ENCODE data around the gene PATE2.

DNA sequence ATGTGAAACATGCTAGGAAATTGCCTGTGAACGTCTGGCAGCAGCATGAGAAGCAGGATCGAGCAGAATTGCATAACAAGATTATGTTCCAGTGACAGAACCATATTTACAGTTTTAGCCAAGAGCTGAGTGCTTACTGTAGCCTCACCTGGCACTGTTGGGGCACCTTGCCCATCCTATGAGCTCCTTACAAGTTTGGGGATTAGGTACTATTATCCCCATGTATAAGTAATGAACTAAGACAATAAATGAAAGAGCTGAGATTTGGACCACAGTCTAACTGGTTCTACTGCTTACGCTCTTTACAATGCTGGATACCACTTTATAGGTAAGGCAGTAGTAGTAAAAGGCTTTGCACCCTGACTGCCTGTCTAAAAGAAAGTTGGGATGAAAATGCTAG lies 49.7 kb downstream of the PATE2 start:
- TF ChIP-seq, protein P1, sequence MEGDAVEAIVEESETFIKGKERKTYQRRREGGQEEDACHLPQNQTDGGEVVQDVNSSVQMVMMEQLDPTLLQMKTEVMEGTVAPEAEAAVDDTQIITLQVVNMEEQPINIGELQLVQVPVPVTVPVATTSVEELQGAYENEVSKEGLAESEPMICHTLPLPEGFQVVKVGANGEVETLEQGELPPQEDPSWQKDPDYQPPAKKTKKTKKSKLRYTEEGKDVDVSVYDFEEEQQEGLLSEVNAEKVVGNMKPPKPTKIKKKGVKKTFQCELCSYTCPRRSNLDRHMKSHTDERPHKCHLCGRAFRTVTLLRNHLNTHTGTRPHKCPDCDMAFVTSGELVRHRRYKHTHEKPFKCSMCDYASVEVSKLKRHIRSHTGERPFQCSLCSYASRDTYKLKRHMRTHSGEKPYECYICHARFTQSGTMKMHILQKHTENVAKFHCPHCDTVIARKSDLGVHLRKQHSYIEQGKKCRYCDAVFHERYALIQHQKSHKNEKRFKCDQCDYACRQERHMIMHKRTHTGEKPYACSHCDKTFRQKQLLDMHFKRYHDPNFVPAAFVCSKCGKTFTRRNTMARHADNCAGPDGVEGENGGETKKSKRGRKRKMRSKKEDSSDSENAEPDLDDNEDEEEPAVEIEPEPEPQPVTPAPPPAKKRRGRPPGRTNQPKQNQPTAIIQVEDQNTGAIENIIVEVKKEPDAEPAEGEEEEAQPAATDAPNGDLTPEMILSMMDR (IDR thresholded peaks at IDR 0.05; ENCODE audit: low read length): no peak
- no peak for TF ChIP-seq EZH2 (optimal IDR thresholded peaks at IDR 0.05; ENCODE audit: low read depth, low read length)

All from MM.1S (cell line).